ENCODE measurements around the gene FARS2. TPM values are rescaled to one million over a fixed set of nuclear protein-coding genes. Genes with fewer than 3 reads are reported as not detected.

FARS2 gene
- total and polyA plus RNA-seq, 7 donors = 8.1 to 21.0 (median 12.5) TPM

DNA sequence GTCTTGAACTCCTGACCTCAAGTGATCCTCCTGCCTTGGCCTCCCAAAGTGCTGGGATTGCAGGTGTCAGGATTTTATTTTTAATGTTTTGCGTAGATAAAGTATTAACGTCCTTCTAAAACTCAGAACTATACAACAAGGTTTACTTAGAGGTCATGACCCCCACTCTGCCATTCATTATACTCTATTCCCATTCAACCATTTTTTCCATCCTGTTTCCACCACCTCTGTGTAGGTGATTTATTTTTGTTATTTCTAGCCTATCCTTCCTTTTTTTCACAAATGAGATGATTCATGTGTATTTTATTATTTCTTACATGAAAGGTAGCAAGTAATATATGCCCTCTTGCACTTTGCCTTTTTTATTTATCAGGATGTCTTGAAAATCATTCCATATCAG is 138.1 kb downstream of the FARS2 start:
- H3K27me3 ChIP-seq = no peaks in the 10 kb centered on the region
- H3K4me1 ChIP-seq = peaks cover 0 to 13% (median 6%) of the 10 kb centered on the region in 4 donors

DNA sequence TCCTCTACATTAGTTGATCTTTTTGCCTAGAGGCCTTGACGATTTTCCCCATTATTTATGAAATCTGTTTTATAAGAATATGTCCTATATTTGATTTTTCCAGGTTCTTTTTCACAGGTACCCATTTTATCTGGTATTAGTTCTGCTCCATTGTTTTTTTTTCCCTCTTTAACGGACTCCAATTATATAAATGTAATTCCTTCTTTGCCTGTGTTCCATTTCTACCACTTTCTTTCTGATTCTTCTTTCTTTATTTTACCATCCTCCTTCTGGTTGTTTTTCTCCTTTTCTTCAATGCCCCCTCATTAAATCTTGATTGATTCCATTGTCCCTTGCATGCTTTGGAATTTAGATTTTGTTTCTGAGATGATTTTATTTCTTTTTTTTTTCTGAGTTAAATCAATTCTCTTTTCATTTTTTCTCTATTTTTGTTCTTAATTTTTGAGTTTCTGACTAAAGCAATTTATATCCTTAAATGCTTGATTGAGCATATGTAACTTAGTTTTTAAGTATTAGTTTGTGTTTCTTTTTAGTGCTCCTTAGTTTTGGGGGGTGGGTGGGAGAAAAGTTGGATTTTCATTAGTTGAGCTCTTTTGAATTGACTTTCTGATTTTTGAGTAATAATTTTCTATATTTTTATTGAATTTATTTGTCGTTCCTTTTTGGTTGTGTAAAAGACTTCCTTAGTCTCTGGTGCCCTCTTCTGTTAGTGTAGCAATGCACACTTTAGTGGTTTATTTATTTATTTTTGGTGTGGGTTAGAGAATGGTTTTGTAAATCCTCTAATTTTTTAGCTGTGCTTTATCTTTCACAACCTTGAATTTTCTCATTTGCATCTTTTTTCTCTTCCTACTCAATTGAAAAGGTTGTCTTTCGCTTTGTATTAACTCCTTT is 140.8 kb downstream of the FARS2 start:
- TF ChIP-seq, protein P1, sequence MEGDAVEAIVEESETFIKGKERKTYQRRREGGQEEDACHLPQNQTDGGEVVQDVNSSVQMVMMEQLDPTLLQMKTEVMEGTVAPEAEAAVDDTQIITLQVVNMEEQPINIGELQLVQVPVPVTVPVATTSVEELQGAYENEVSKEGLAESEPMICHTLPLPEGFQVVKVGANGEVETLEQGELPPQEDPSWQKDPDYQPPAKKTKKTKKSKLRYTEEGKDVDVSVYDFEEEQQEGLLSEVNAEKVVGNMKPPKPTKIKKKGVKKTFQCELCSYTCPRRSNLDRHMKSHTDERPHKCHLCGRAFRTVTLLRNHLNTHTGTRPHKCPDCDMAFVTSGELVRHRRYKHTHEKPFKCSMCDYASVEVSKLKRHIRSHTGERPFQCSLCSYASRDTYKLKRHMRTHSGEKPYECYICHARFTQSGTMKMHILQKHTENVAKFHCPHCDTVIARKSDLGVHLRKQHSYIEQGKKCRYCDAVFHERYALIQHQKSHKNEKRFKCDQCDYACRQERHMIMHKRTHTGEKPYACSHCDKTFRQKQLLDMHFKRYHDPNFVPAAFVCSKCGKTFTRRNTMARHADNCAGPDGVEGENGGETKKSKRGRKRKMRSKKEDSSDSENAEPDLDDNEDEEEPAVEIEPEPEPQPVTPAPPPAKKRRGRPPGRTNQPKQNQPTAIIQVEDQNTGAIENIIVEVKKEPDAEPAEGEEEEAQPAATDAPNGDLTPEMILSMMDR (IDR thresholded peaks at IDR 0.05) = peak in 2 of 4 experiments; percentile 25 to 26
- TF ChIP-seq POLR2A (IDR thresholded peaks at IDR 0.05) = no peak
- TF ChIP-seq EP300 (IDR thresholded peaks at IDR 0.05) = no peak
- Histone ChIP-seq H3K4me1 (peaks cover 0 to 13% (median 6%) of the 10 kb centered on the region in 4 donors), H3K4me3 (no peak overlapping the region), H3K36me3 (no peaks in the 10 kb centered on the region), H3K27ac (no peak overlapping the region), H3K9me3 (peaks cover 0 to 5% (median 0%) of the 10 kb centered on the region in 4 donors), H3K27me3 (no peaks in the 10 kb centered on the region)
- WGBS, 2 donors = 89 to 90% methylated on average over 4 of the region's 4 CpGs
- DNase-seq = no peak
- intact Hi-C loops (cut with DNase I) = loop anchor here (5.0 kb wide), 1 partner anchor 255 kb away; no protein-coding TSS in a partner anchor

More for the DNA sequence above, 138.1 kb downstream of the FARS2 start:
- TF ChIP-seq POLR2A (IDR thresholded peaks at IDR 0.05) (no peak), EP300 (IDR thresholded peaks at IDR 0.05) (no peak), POLR2AphosphoS5 (IDR thresholded peaks at IDR 0.05) (no peak)
- TF ChIP-seq, protein P1 (IDR thresholded peaks at IDR 0.05) = no peak
- Histone ChIP-seq H3K27ac (no peak overlapping the region), H3K9me3 (peaks cover 0 to 5% (median 0%) of the 10 kb centered on the region in 4 donors), H3K4me3 (no peak overlapping the region), H3K36me3 (no peaks in the 10 kb centered on the region)
- 94 to 97% methylated on average over 2 of the region's 2 CpGs for WGBS, 2 donors
- DNase-seq = no peak
- intact Hi-C loops (cut with DNase I) = no loop called here

DNA sequence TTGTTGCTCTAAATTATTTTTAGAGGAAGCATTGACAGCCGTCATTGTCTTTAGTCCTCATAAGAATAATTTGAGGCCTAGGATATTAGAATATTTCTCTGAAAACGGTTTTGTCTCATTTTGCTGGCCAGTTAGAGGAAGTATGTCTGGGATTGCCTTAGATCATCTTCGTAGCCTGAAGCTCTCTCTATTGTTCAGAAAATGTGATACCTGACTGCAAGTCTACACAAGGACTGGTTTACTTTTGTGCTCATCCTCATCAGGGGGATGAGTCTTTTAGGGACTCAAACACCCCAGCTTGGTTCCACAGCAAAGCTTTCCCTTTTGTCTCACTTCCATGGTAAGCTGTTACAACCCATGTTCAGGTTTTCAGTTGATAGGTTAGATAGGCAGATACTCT is 141.8 kb downstream of the FARS2 start:
- WGBS, 2 donors = 92% methylated on average over 3 of the region's 3 CpGs
- H3K4me1 ChIP-seq = peaks cover 0 to 12% (median 6%) of the 10 kb centered on the region in 4 donors
- no peak for DNase-seq
- H3K27me3 ChIP-seq = no peaks in the 10 kb centered on the region
- TF ChIP-seq EP300 (IDR thresholded peaks at IDR 0.05) = no peak
- TF ChIP-seq, protein P1 (IDR thresholded peaks at IDR 0.05) = no peak
- TF ChIP-seq POLR2AphosphoS5 (IDR thresholded peaks at IDR 0.05) = no peak
- no peak for TF ChIP-seq POLR2A (IDR thresholded peaks at IDR 0.05)
- H3K27ac ChIP-seq = no peak overlapping the region
- peaks cover 0 to 5% (median 0%) of the 10 kb centered on the region in 4 donors for H3K9me3 ChIP-seq
- intact Hi-C loops (cut with DNase I) = loop anchor here (5.0 kb wide), 1 partner anchor 256 kb away; no protein-coding TSS in a partner anchor
- H3K4me3 ChIP-seq = no peak overlapping the region
- no peaks in the 10 kb centered on the region for H3K36me3 ChIP-seq

DNA sequence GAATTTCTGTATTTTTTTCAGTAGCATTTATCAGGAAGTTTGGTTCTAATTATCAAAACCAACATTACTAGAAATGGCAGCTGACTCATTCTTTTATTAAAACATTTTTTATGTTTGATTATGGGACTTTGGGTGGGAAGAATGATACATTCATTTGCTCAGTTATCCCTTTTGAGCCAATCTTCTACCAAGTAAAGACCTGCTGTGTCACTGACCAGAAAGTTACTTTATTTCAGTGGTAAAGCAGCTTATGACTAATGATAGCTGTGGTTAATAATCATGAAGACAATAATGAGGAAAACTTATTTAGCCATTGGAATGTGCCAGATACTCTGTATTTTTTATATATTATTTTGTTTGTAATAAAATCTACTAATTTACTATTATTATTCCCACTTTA is 142.3 kb downstream of the FARS2 start:
- H3K4me1 ChIP-seq = peaks cover 0 to 7% (median 3%) of the 10 kb centered on the region in 4 donors
- no peak overlapping the region for H3K27ac ChIP-seq
- H3K4me3 ChIP-seq = no peak overlapping the region
- intact Hi-C loops (cut with DNase I) = loop anchor here (5.0 kb wide), 1 partner anchor 256 kb away; no protein-coding TSS in a partner anchor
- H3K9me3 ChIP-seq = peaks cover 0 to 5% (median 0%) of the 10 kb centered on the region in 4 donors
- DNase-seq = no peak
- H3K27me3 ChIP-seq = no peaks in the 10 kb centered on the region
- no peaks in the 10 kb centered on the region for H3K36me3 ChIP-seq
- TF ChIP-seq POLR2AphosphoS5 (IDR thresholded peaks at IDR 0.05) = no peak
- TF ChIP-seq, protein P1 (IDR thresholded peaks at IDR 0.05) = no peak
- no peak for TF ChIP-seq EP300 (IDR thresholded peaks at IDR 0.05)
- no peak for TF ChIP-seq POLR2A (IDR thresholded peaks at IDR 0.05)
